ENCODE results near the gene INTS11. TPM values are rescaled to one million over a fixed set of nuclear protein-coding genes. Genes with fewer than 3 reads are reported as not detected.

Gene INTS11
- total and polyA plus RNA-seq, 9 of the 15 experiments (the other 6 are each of a cell fraction or from before 2014, with no cell fraction given): 3.6 to 183 (median 110) TPM

DNA sequence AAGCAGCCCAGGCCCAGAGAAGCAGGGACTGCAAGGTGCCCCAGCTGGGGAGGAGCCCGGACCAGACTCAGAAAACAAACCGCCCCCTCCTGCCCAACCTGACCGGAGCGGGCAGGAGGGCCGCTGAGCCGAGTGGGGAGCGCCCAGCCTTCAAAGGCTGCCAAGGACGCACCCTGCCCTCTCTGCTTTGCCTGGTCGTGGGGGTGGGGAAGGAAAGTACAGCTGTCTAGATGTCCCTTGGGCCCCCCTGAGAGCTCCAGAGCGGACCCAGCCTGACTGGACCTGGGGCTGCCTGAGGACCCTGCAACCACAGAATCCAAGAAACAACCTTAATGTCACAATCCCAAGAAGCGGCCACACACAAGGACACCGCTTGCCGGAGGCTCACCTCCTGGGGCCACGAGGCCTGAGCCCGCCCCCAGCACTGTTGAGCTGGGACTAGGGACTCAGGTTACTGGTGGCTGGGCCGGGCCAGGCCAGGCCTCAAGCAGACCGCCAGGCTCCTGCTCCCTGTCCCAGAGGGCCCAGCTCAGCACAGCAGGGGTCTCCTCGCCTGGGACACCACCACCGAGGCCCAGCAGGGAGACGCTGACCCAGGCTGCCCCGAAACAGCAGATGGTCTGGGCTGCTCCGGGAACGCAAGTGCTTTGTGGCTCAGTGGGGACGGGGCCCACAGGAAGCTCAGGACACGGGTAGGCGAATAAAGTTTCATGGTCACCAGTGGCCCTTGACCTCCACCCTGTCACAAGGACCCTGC is 23.4 kb upstream of the INTS11 start (continued):
- no peak for TF ChIP-seq PRDM10 (IDR thresholded peaks at IDR 0.05; ENCODE audit: partially characterized antibody)
- TF ChIP-seq ZNF717 (CRISPR knock-in tag; IDR thresholded peaks at IDR 0.05): no peak
- no peak for TF ChIP-seq ZNF140 (CRISPR knock-in tag; IDR thresholded peaks at IDR 0.05)
- TF ChIP-seq, protein P1, sequence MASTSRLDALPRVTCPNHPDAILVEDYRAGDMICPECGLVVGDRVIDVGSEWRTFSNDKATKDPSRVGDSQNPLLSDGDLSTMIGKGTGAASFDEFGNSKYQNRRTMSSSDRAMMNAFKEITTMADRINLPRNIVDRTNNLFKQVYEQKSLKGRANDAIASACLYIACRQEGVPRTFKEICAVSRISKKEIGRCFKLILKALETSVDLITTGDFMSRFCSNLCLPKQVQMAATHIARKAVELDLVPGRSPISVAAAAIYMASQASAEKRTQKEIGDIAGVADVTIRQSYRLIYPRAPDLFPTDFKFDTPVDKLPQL (IDR thresholded peaks at IDR 0.05; ENCODE audit: extremely low read depth, insufficient read length): no peak
- no peak for TF ChIP-seq CTCFL (IDR thresholded peaks at IDR 0.05; ENCODE audit: borderline replicate concordance, insufficient read depth, low read depth, low read length, poor library complexity, severe bottlenecking)
- TF ChIP-seq, protein P2, sequence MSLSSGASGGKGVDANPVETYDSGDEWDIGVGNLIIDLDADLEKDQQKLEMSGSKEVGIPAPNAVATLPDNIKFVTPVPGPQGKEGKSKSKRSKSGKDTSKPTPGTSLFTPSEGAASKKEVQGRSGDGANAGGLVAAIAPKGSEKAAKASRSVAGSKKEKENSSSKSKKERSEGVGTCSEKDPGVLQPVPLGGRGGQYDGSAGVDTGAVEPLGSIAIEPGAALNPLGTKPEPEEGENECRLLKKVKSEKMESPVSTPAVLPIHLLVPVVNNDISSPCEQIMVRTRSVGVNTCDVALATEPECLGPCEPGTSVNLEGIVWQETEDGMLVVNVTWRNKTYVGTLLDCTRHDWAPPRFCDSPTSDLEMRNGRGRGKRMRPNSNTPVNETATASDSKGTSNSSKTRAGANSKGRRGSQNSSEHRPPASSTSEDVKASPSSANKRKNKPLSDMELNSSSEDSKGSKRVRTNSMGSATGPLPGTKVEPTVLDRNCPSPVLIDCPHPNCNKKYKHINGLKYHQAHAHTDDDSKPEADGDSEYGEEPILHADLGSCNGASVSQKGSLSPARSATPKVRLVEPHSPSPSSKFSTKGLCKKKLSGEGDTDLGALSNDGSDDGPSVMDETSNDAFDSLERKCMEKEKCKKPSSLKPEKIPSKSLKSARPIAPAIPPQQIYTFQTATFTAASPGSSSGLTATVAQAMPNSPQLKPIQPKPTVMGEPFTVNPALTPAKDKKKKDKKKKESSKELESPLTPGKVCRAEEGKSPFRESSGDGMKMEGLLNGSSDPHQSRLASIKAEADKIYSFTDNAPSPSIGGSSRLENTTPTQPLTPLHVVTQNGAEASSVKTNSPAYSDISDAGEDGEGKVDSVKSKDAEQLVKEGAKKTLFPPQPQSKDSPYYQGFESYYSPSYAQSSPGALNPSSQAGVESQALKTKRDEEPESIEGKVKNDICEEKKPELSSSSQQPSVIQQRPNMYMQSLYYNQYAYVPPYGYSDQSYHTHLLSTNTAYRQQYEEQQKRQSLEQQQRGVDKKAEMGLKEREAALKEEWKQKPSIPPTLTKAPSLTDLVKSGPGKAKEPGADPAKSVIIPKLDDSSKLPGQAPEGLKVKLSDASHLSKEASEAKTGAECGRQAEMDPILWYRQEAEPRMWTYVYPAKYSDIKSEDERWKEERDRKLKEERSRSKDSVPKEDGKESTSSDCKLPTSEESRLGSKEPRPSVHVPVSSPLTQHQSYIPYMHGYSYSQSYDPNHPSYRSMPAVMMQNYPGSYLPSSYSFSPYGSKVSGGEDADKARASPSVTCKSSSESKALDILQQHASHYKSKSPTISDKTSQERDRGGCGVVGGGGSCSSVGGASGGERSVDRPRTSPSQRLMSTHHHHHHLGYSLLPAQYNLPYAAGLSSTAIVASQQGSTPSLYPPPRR (CRISPR knock-in tag; IDR thresholded peaks at IDR 0.05; ENCODE audit: borderline replicate concordance): no peak
- TF ChIP-seq EHMT2 (IDR thresholded peaks at IDR 0.05): no peak
- TF ChIP-seq NONO (IDR thresholded peaks at IDR 0.05; ENCODE audit: low read depth in 2 of 2, low read length in 1 of 2): no peak
- TF ChIP-seq EGR1 (conservative IDR thresholded peaks at IDR 0.05): no peak
- TF ChIP-seq PTRF (tag; IDR thresholded peaks at IDR 0.05): no peak
- TF ChIP-seq EP400 (IDR thresholded peaks at IDR 0.05): no peak; the same call in 1 of the 2 replicates
- TF ChIP-seq PTTG1 (tag; IDR thresholded peaks at IDR 0.05; ENCODE audit: low read depth): no peak
- no peak for TF ChIP-seq KDM4B (IDR thresholded peaks at IDR 0.05; ENCODE audit: borderline replicate concordance in 2 of 2, low read depth in 1 of 2)
- TF ChIP-seq FOXP1 (CRISPR knock-in tag; IDR thresholded peaks at IDR 0.05): peak; percentile 77
- no peak for TF ChIP-seq RCOR1 (IDR thresholded peaks at IDR 0.05; ENCODE audit: borderline replicate concordance in 1 of 2, low read depth in 2 of 2, low read length in 2 of 2)
- no peak for TF ChIP-seq TCF3 (CRISPR knock-in tag; IDR thresholded peaks at IDR 0.05)

All from K562 (cell line).